Keratinocyte (primary cell): ENCODE data around the gene FKBP14. TPM values are rescaled to one million over a fixed set of nuclear protein-coding genes. Genes with fewer than 3 reads are reported as not detected.

Experiments used
- DNase-seq: peaks from one replicate; pipeline ENCODE4 v3.0.0-alpha.2; 2011; ENCODE audit warnings: low read depth, missing footprints, low spot score
- FAIRE-seq: peaks from 2 replicates; lab custom pipeline; 2011; peaks lifted over from hg19 to GRCh38; lab: Jason Lieb, UNC
- H2AFZ ChIP-seq: 2 replicates; pipeline ENCODE4 v1.6.0; 2012; ENCODE audit warnings: low read length, control low read depth, inconsistent platforms; ENCODE audit not compliant: control insufficient read depth
- H3K27ac ChIP-seq: 2 replicates; pipeline ENCODE4 v1.5.1; 2011; ENCODE audit warnings: low read length; ENCODE audit not compliant: control insufficient read depth, insufficient read depth
- H3K27me3 ChIP-seq: 3 replicates; pipeline ENCODE4 v1.6.0; 2011; ENCODE audit warnings: low read length; ENCODE audit not compliant: control insufficient read depth, insufficient read depth; ENCODE audit errors: extremely low read depth
- H3K36me3 ChIP-seq, 2 experiments: 2 replicates in 1 of 2; 3 replicates in 1 of 2; pipeline ENCODE4 v1.5.1; 2011; ENCODE audit warnings: low read length in 2 of 2, mild to moderate bottlenecking in 1 of 2; ENCODE audit not compliant: control insufficient read depth in 2 of 2, insufficient read depth in 2 of 2; ENCODE audit errors: extremely low read depth in 1 of 2
- H3K4me1 ChIP-seq: 3 replicates; pipeline ENCODE4 v1.5.1; 2011; ENCODE audit warnings: low read length; ENCODE audit not compliant: control insufficient read depth, insufficient read depth; ENCODE audit errors: extremely low read depth
- H3K4me2 ChIP-seq: 3 replicates; pipeline ENCODE4 v1.6.0; 2011; ENCODE audit warnings: low read depth, low read length; ENCODE audit not compliant: control insufficient read depth, insufficient read depth; ENCODE audit errors: extremely low read depth
- H3K4me3 ChIP-seq, 3 experiments: fragments of 200-600 bp in 1 of 3; sonication (generic) in 1 of 3; 2 replicates in 2 of 3; 3 replicates in 1 of 3; pipeline ENCODE4 v1.5.1; 2011 to 2016; ENCODE audit warnings: low read length in 3 of 3, mild to moderate bottlenecking in 3 of 3, control low read depth in 2 of 3, inconsistent platforms in 1 of 3, low read depth in 1 of 3, mixed read lengths in 1 of 3, mixed run types in 1 of 3, moderate library complexity in 1 of 3; ENCODE audit not compliant: control insufficient read depth in 2 of 3, insufficient read depth in 2 of 3; ENCODE audit errors: extremely low read depth in 1 of 3
- H3K79me2 ChIP-seq: 2 replicates; pipeline ENCODE4 v1.6.0; 2012; ENCODE audit warnings: low read length; ENCODE audit not compliant: control insufficient read depth, insufficient read depth
- H3K9ac ChIP-seq: 3 replicates; pipeline ENCODE4 v1.6.0; 2011; ENCODE audit warnings: low read length; ENCODE audit not compliant: control insufficient read depth, insufficient read depth; ENCODE audit errors: extremely low read depth
- H3K9me1 ChIP-seq: 3 replicates; pipeline ENCODE4 v1.6.0; 2011; ENCODE audit warnings: low read length; ENCODE audit not compliant: control insufficient read depth, insufficient read depth; ENCODE audit errors: extremely low read depth
- H3K9me3 ChIP-seq: 2 replicates; pipeline ENCODE4 v1.5.1; 2012; ENCODE audit warnings: low read depth, low read length; ENCODE audit not compliant: control insufficient read depth
- H4K20me1 ChIP-seq: 3 replicates; pipeline ENCODE4 v1.6.0; 2011; ENCODE audit warnings: low read length; ENCODE audit not compliant: control insufficient read depth, insufficient read depth; ENCODE audit errors: extremely low read depth
- EZH2 ChIP-seq: IDR thresholded peaks from one replicate; pipeline ENCODE4 v1.6.1; 2012; ENCODE audit warnings: inconsistent platforms, mild to moderate bottlenecking, low read length, moderate library complexity
- dilution Hi-C: fragments of 300-500 bp; cut with MboI; formaldehyde crosslinking; loops from one replicate; pipeline ENCODE4 v1.7.0; 2020; ENCODE audit warnings: low sequenced_read_pairs; ENCODE audit not compliant: extremely low pct_ligation_motif_present
- polyA plus RNA-seq, 5 experiments: library from polyadenylated mRNA; depleted of rRNA in 3 of 5; stranded (reverse) in 3 of 5; stranded (forward) in 1 of 5; unstranded in 1 of 5; fragments of >200 nt; gene quantifications; 1 replicate in 1 of 5; 2 replicates in 3 of 5; 3 replicates in 1 of 5; pipeline versions ENCODE4 v1.2.1 to v1.2.3, GENCODE V29; 2011 to 2012; ENCODE audit warnings: missing spikeins in 2 of 5, low read depth in 1 of 5, low replicate concordance in 1 of 5
- TF ChIP-seq, protein P1 (sequence below), 3 experiments: IDR thresholded peaks in 1 of 3; conservative IDR thresholded peaks in 1 of 3; optimal IDR thresholded peaks in 1 of 3; 2 replicates in 2 of 3; 3 replicates in 1 of 3; pipeline versions ENCODE3 to v1.5.1; 2011; ENCODE audit warnings: low read length in 3 of 3, mild to moderate bottlenecking in 3 of 3, moderate library complexity in 2 of 3, control low read depth in 1 of 3, inconsistent platforms in 1 of 3; ENCODE audit not compliant: insufficient read depth in 2 of 3; ENCODE audit errors: extremely low read depth in 1 of 3

FKBP14 gene
- polyA plus RNA-seq, 1 donor (not counting 4 experiments of a cell fraction or from before 2014, with no cell fraction given), result 24.5 TPM

DNA sequence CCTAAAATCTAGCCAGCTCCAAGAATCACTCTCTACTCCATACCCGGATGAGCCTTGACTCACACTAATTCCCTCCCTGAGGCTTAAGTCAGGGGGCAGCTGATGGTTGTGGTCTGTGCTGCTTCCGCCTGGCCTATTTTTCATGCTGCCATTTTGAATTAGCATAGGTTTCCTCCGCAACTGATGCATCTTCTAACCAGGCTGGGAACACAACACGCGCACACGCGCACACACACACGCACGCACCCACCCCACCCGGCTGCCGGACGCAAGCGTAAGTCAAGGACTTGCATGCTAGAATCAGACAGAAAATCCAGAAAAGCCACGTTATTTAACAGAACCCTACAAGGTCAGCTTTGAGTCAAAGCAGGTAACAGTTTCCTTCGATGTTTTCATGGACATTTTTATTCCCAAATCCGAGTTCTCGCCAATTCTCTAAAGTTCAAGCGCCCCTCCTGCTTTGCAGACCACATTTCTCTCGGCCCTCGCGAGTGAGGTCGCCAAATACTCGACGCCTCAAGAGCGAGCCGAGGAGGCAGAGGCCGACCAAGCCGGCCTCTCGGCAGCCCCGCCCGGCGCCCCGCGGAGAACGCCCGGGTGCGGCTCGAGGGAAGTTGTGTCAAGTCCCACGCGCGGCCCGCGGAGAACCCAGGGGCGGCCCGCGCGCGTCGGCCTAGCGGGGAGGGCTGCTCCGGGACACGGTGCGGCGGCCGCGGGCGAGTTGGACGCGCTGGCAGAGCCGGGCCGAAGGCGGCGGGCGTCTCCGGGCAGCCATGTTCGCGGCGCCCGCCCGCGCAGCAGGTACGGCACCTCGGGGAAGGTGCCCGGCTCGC is 37.9 kb downstream of the FKBP14 start:
- H2AFZ ChIP-seq, result peak overlapping the region; percentile 9
- no peaks in the 10 kb centered on the region for H3K9me3 ChIP-seq
- peaks cover 22% of the 10 kb centered on the region for H3K4me1 ChIP-seq
- peak overlapping the region; percentile 76 for H3K4me2 ChIP-seq
- H3K9me1 ChIP-seq, result no peaks in the 10 kb centered on the region
- dilution Hi-C loops, result no loop called here
- DNase-seq, result no peak
- TF ChIP-seq EZH2, result no peak
- TF ChIP-seq, protein P1, sequence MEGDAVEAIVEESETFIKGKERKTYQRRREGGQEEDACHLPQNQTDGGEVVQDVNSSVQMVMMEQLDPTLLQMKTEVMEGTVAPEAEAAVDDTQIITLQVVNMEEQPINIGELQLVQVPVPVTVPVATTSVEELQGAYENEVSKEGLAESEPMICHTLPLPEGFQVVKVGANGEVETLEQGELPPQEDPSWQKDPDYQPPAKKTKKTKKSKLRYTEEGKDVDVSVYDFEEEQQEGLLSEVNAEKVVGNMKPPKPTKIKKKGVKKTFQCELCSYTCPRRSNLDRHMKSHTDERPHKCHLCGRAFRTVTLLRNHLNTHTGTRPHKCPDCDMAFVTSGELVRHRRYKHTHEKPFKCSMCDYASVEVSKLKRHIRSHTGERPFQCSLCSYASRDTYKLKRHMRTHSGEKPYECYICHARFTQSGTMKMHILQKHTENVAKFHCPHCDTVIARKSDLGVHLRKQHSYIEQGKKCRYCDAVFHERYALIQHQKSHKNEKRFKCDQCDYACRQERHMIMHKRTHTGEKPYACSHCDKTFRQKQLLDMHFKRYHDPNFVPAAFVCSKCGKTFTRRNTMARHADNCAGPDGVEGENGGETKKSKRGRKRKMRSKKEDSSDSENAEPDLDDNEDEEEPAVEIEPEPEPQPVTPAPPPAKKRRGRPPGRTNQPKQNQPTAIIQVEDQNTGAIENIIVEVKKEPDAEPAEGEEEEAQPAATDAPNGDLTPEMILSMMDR (optimal IDR thresholded peaks at IDR 0.05 in 1 of 3, IDR thresholded peaks at IDR 0.05 in 1 of 3, conservative IDR thresholded peaks at IDR 0.05 in 1 of 3; ENCODE audit: extremely low read depth in 1 of 3, insufficient read depth in 2 of 3, low read length in 3 of 3), result no peak
- peak overlapping the region; percentile 90 for H3K9ac ChIP-seq
- FAIRE-seq, result no peak
- peak overlapping the region; percentile 91 for H3K27ac ChIP-seq
- H3K4me3 ChIP-seq, result peak overlapping the region; percentile 65 to 81 (median 68)
- peaks cover 40% of the 10 kb centered on the region for H3K79me2 ChIP-seq
- H3K27me3 ChIP-seq, result no peaks in the 10 kb centered on the region
- H3K36me3 ChIP-seq, result no peaks in the 10 kb centered on the region
- no peaks in the 10 kb centered on the region for H4K20me1 ChIP-seq

DNA sequence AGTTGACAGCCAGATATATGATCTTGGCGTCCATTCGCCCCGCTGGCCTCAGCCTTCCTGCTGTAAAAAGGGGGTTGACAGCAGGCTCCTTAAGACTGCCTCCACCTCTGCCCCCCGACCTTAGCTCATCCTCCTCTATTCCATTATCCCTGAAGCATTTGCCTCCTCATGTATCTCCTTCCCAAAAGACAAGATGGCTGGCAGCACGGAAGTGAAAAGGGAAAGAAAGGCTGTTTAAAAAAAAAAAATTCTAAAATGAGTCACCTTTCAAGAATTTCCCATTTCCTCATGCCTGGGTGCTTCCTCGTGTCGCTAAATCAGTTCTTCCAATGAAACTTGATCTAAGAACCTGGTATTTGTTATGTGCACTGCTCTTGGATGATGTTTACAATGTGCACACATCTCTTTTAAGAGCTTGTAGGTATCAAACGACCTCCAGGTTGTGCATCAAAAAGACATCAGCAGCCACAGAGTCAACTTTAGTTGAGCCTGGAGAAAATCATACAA is 38.6 kb downstream of the FKBP14 start:
- peak overlapping the region; percentile 91 for H3K27ac ChIP-seq

More for the DNA sequence above, 38.6 kb downstream of the FKBP14 start:
- H3K4me2 ChIP-seq, result peak overlapping the region; percentile 76
- peak overlapping the region; percentile 65 to 81 (median 68) for H3K4me3 ChIP-seq
- H3K9me1 ChIP-seq, result no peaks in the 10 kb centered on the region
- FAIRE-seq (peak; percentile 67), DNase-seq (peak; percentile 46)
- peaks cover 22% of the 10 kb centered on the region for H3K4me1 ChIP-seq
- H3K36me3 ChIP-seq, result no peaks in the 10 kb centered on the region
- peak overlapping the region; percentile 90 for H3K9ac ChIP-seq
- TF ChIP-seq, protein P1 (optimal IDR thresholded peaks at IDR 0.05 in 1 of 3, IDR thresholded peaks at IDR 0.05 in 1 of 3, conservative IDR thresholded peaks at IDR 0.05 in 1 of 3; ENCODE audit: extremely low read depth in 1 of 3, insufficient read depth in 2 of 3, low read length in 3 of 3), result no peak
- TF ChIP-seq EZH2, result no peak
- dilution Hi-C loops, result no loop called here
- H4K20me1 ChIP-seq, result no peaks in the 10 kb centered on the region
- peak overlapping the region; percentile 88 for H2AFZ ChIP-seq
- no peaks in the 10 kb centered on the region for H3K9me3 ChIP-seq
- H3K79me2 ChIP-seq, result peaks cover 43% of the 10 kb centered on the region
- no peaks in the 10 kb centered on the region for H3K27me3 ChIP-seq
